GM18505 (cell line): ENCODE measurements around the gene RASSF7.
"Not testable (repeated sequence)": the region's sequence is repeated elsewhere in the genome, so short reads cannot be mapped to it uniquely, and the experiment has no call there.

Experiments
- ATAC-seq: cut with Tn5 transposase; IDR thresholded peaks from one replicate; pipeline ENCODE4 v1.9.1; 2021; ENCODE audit not compliant: unreplicated experiment
- POLR2A ChIP-seq: IDR thresholded peaks from 4 replicates; pipeline ENCODE4 v1.6.1; 2011; ENCODE audit warnings: borderline replicate concordance; ENCODE audit not compliant: insufficient read depth, insufficient read length; ENCODE audit errors: extremely low read depth

RASSF7 gene

GRCh38 chr11:560305-561147, at the start of gene RASSF7, which contains the start of gene LMNTD2:
TSS of gene RASSF7 (plus strand) at chr11:560970. CDS start at chr11:561769, 799 bp downstream.
TSS of gene LMNTD2 (minus strand) at chr11:560738. CDS start at chr11:560716, 22 bp downstream.
- peak; percentile 71 for ATAC-seq
- peak; percentile 81 for TF ChIP-seq POLR2A

- TF ChIP-seq POLR2A, result no peak
- ATAC-seq, result no peak
Observed at GRCh38 chr11:512761-513595, 47.8 kb upstream of the RASSF7 start.

- TF ChIP-seq POLR2A, result no peak
- no peak for ATAC-seq
Observed at GRCh38 chr11:514606-515005, 46.2 kb upstream of the RASSF7 start.

- TF ChIP-seq POLR2A, result no peak
- no peak for ATAC-seq
Observed at GRCh38 chr11:515131-515530, 45.6 kb upstream of the RASSF7 start.

GRCh38 chr11:516400-516799, 44.4 kb upstream of the RASSF7 start:
- ATAC-seq, result no peak

GRCh38 chr11:516918-517685, 43.7 kb upstream of the RASSF7 start:
- not testable (repeated sequence) for ATAC-seq

More at GRCh38 chr11:516400-516799, 44.4 kb upstream of the RASSF7 start:
- no peak for TF ChIP-seq POLR2A

- ATAC-seq, result peak; percentile 87
- peak; percentile 20 for TF ChIP-seq POLR2A
Observed at GRCh38 chr11:518463-519202, 42.1 kb upstream of the RASSF7 start.

GRCh38 chr11:520428-521176, 40.2 kb upstream of the RASSF7 start:
- no peak for TF ChIP-seq POLR2A
- ATAC-seq, result no peak

- no peak for TF ChIP-seq POLR2A
- ATAC-seq, result no peak
Observed at GRCh38 chr11:521177-521688, 39.5 kb upstream of the RASSF7 start.

GRCh38 chr11:526192-526591, 34.6 kb upstream of the RASSF7 start:
- ATAC-seq, result no peak
- TF ChIP-seq POLR2A, result no peak

GRCh38 chr11:528166-528814, 32.5 kb upstream of the RASSF7 start:
- ATAC-seq, result no peak
- TF ChIP-seq POLR2A, result no peak

GRCh38 chr11:528815-529727, 31.7 kb upstream of the RASSF7 start:
- no peak for ATAC-seq
- TF ChIP-seq POLR2A, result no peak
